ENCODE results near the gene CREB3L2.
"Not testable (repeated sequence)": the region's sequence is repeated elsewhere in the genome, so short reads cannot be mapped to it uniquely, and the experiment has no call there.

CREB3L2 gene

DNA sequence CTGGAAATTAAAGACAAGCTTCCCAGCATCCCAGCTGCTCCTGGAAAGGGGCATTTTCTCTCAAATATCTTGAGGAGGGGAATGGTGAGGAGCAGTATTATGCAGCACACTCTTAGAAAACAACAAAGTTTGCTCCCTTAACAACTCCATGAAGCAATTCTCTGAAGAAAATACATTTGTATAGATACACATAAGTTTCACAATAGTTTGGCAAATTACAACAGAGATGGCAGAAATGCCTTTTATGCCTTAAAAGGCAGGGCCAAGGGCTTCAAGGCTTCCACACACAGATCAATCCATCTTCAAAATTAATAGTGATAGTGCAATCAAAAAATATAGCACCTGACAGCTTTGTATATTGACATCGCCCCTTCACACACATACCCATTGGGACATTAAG is 167.3 kb downstream of the CREB3L2 start:
- H3K4me3 ChIP-seq (ENCODE audit: low read depth in 1 of 5, low read length in 5 of 5) = no peak overlapping the region
- H3K36me3 ChIP-seq (ENCODE audit: control insufficient read depth in 5 of 5, insufficient read depth in 5 of 5, low read length in 5 of 5) = no peaks in the 10 kb centered on the region
- H3K9ac ChIP-seq (ENCODE audit: low read length in 5 of 5) = no peak overlapping the region
- H3K4me1 ChIP-seq (ENCODE audit: control insufficient read depth in 5 of 5, insufficient read depth in 5 of 5, low read length in 5 of 5) = peaks cover 0 to 38% (median 22%) of the 10 kb centered on the region in 5 donors
- no peak overlapping the region for H3K27ac ChIP-seq (ENCODE audit: low read depth, low read length)
- no peaks in the 10 kb centered on the region for H3K27me3 ChIP-seq (ENCODE audit: control insufficient read depth in 5 of 5, insufficient read depth in 4 of 5, low read length in 5 of 5)
- H3K9me3 ChIP-seq (ENCODE audit: control insufficient read depth in 5 of 5, low read length in 5 of 5) = peaks cover 0 to 16% (median 15%) of the 10 kb centered on the region in 5 donors

DNA sequence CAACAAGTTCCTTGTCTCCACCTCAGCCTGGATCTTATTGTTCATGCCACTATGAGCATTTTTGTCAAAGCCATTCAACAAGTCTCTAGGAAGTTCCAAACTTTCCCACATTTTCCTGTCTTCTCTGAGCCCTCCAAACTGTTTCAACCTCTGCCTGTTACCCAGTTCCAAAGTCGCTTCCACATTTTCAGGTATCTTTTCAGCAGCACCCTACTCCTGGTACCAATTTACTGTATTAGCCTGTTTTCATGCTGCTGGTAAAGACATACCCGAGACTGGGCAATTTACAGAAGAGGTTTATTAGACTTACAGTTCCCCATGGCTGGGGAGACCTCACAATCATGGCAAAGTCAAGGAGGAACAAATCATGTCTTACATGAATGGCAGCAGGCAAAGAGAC is 168.9 kb downstream of the CREB3L2 start:
- H3K9ac ChIP-seq (ENCODE audit: low read length in 5 of 5); H3K36me3 ChIP-seq (ENCODE audit: control insufficient read depth in 5 of 5, insufficient read depth in 5 of 5, low read length in 5 of 5); H3K27ac ChIP-seq (ENCODE audit: low read depth, low read length); H3K4me3 ChIP-seq (ENCODE audit: low read depth in 1 of 5, low read length in 5 of 5); H3K27me3 ChIP-seq (ENCODE audit: control insufficient read depth in 5 of 5, insufficient read depth in 4 of 5, low read length in 5 of 5): not testable (repeated sequence)
- peaks cover 3 to 42% (median 22%) of the 10 kb centered on the region in 5 donors for H3K4me1 ChIP-seq (ENCODE audit: control insufficient read depth in 5 of 5, insufficient read depth in 5 of 5, low read length in 5 of 5)
- peaks cover 0 to 16% (median 15%) of the 10 kb centered on the region in 5 donors for H3K9me3 ChIP-seq (ENCODE audit: control insufficient read depth in 5 of 5, low read length in 5 of 5)

DNA sequence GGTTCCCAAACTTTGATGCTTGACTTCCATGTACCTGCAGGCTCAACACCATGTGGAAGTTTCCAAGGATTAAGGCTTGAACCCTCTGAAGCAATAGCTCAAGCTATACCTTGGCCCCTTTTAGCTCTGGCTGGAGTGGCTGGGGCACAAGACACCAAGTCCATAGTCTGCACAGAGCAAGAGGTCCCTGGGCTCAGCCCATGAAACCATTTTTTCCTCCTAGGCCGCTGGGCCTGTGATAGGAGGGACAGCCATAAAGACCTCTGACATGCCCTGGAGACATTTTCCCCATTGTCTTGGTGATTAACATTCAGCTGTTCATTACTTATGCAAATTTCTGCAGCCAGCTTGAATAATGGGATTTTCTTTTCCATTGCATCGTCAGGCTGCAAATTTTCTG is 169.5 kb downstream of the CREB3L2 start:
- Histone ChIP-seq H3K27me3 (ENCODE audit: control insufficient read depth in 5 of 5, insufficient read depth in 4 of 5, low read length in 5 of 5) (no peaks in the 10 kb centered on the region), H3K9me3 (ENCODE audit: control insufficient read depth in 5 of 5, low read length in 5 of 5) (peaks cover 0 to 16% (median 15%) of the 10 kb centered on the region in 5 donors), H3K27ac (ENCODE audit: low read depth, low read length) (no peak overlapping the region), H3K4me3 (ENCODE audit: low read depth in 1 of 5, low read length in 5 of 5) (no peak overlapping the region), H3K4me1 (ENCODE audit: control insufficient read depth in 5 of 5, insufficient read depth in 5 of 5, low read length in 5 of 5) (peaks cover 3 to 42% (median 22%) of the 10 kb centered on the region in 5 donors), H3K9ac (ENCODE audit: low read length in 5 of 5) (no peak overlapping the region), H3K36me3 (ENCODE audit: control insufficient read depth in 5 of 5, insufficient read depth in 5 of 5, low read length in 5 of 5) (no peaks in the 10 kb centered on the region)

DNA sequence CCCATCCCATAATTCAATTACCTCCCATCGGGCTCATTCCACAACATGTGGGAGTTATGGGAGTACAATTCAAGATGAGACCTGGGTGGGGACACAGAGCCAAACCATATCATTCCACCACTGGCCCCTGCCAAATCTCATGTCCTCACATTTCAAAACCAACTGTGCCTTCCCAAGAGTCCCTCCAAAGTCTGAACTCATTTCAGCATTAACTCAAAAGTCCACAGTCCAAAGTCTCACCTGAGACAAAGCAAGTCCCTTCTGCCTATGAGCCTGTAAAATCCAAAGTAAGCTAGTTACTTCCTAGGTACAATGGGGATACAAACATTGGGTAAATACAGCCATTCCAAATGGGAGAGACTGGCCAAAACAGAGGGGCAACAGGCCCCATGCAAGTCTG is 170.3 kb downstream of the CREB3L2 start:
- not testable (repeated sequence) for H3K27ac ChIP-seq (ENCODE audit: low read depth, low read length); H3K9ac ChIP-seq (ENCODE audit: low read length in 5 of 5); H3K36me3 ChIP-seq (ENCODE audit: control insufficient read depth in 5 of 5, insufficient read depth in 5 of 5, low read length in 5 of 5); H3K27me3 ChIP-seq (ENCODE audit: control insufficient read depth in 5 of 5, insufficient read depth in 4 of 5, low read length in 5 of 5); H3K4me3 ChIP-seq (ENCODE audit: low read depth in 1 of 5, low read length in 5 of 5)
- Histone ChIP-seq H3K9me3 (ENCODE audit: control insufficient read depth in 5 of 5, low read length in 5 of 5) (peaks cover 0 to 16% (median 15%) of the 10 kb centered on the region in 5 donors), H3K4me1 (ENCODE audit: control insufficient read depth in 5 of 5, insufficient read depth in 5 of 5, low read length in 5 of 5) (peaks cover 3 to 35% (median 20%) of the 10 kb centered on the region in 5 donors)

DNA sequence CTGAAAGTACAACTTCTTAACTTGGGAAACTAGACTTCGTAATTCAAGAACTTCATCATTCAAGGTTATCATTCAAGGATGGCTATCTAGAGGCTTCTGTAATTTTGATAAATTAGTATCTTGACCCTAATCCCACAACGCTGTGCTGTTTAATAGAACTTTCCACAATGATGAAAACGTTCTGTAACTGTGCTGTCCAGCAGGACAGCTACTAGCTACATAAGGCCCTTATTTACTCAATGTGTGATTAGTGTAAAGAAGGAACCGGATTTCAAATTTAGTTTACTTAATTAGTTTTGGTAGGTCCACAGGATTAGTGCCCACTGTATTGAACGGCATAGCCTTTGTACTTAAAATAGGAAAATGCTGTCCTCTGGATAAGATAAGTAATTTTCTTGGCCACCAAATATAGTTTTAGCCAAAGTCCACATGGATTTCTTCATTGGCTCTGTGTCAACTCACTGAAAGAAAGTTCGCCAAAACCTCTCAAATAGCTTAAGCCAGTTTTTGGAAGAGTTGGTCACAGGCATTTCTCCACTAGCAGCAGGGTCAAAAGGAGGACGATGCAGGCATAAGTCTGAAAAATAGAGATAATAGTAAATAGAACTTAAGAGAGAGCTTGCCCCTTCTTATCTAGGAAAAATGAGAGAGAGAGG is 172.4 kb downstream of the CREB3L2 start:
- Histone ChIP-seq H3K4me3 (ENCODE audit: low read depth in 1 of 5, low read length in 5 of 5) (no peak overlapping the region), H3K9ac (ENCODE audit: low read length in 5 of 5) (no peak overlapping the region), H3K27ac (ENCODE audit: low read depth, low read length) (no peak overlapping the region), H3K4me1 (ENCODE audit: control insufficient read depth in 5 of 5, insufficient read depth in 5 of 5, low read length in 5 of 5) (peaks cover 3 to 28% (median 20%) of the 10 kb centered on the region in 5 donors), H3K27me3 (ENCODE audit: control insufficient read depth in 5 of 5, insufficient read depth in 4 of 5, low read length in 5 of 5) (no peaks in the 10 kb centered on the region), H3K9me3 (ENCODE audit: control insufficient read depth in 5 of 5, low read length in 5 of 5) (peaks cover 0 to 16% (median 15%) of the 10 kb centered on the region in 5 donors), H3K36me3 (ENCODE audit: control insufficient read depth in 5 of 5, insufficient read depth in 5 of 5, low read length in 5 of 5) (no peaks in the 10 kb centered on the region)

DNA sequence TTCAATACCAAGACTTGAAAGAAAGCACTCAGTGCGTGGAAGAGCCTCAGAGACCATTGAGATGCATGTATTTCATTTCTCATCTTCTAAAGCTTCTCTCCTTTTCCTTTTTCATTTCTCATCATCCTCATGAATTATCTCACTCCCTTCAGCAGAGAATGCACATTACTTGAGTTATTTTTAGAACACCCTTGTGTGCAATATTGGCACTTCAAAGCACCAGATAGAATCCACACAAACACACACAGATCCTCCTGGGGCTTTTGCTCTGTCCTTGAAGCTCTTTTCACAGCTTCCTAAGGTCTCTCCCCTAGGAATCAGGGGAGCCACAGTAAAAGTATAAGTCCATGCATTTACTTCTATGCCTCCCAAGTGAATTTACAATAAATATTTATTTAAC is 173.4 kb downstream of the CREB3L2 start:
- Histone ChIP-seq H3K36me3 (ENCODE audit: control insufficient read depth in 5 of 5, insufficient read depth in 5 of 5, low read length in 5 of 5) (no peaks in the 10 kb centered on the region), H3K4me1 (ENCODE audit: control insufficient read depth in 5 of 5, insufficient read depth in 5 of 5, low read length in 5 of 5) (peaks cover 3 to 23% (median 20%) of the 10 kb centered on the region in 5 donors), H3K9ac (ENCODE audit: low read length in 5 of 5) (no peak overlapping the region), H3K9me3 (ENCODE audit: control insufficient read depth in 5 of 5, low read length in 5 of 5) (peaks cover 0 to 15% (median 12%) of the 10 kb centered on the region in 5 donors), H3K4me3 (ENCODE audit: low read depth in 1 of 5, low read length in 5 of 5) (no peak overlapping the region), H3K27ac (ENCODE audit: low read depth, low read length) (no peak overlapping the region), H3K27me3 (ENCODE audit: control insufficient read depth in 5 of 5, insufficient read depth in 4 of 5, low read length in 5 of 5) (no peaks in the 10 kb centered on the region)

DNA sequence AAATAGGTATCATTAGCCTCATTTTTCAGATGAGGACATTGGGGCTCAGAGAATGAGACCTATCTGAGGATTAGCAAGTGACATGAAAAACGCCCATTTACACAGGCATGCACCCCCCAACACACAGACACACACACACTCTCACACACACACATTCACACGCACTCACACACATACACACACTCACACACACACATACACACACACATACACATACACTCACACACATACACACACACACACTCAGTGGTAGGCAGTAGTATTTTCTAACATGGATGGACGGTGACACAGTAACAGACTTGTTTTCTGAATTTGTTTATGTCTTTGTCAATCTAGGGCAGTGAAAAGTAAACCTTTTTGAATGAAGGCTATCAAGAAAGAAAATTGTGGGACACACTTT is 176.4 kb downstream of the CREB3L2 start:
- Histone ChIP-seq H3K36me3 (ENCODE audit: control insufficient read depth in 5 of 5, insufficient read depth in 5 of 5, low read length in 5 of 5) (no peaks in the 10 kb centered on the region), H3K9ac (ENCODE audit: low read length in 5 of 5) (no peak overlapping the region)

More for the DNA sequence above, 176.4 kb downstream of the CREB3L2 start:
- Histone ChIP-seq H3K4me1 (ENCODE audit: control insufficient read depth in 5 of 5, insufficient read depth in 5 of 5, low read length in 5 of 5) (peaks cover 5 to 33% (median 26%) of the 10 kb centered on the region in 5 donors), H3K4me3 (ENCODE audit: low read depth in 1 of 5, low read length in 5 of 5) (no peak overlapping the region), H3K9me3 (ENCODE audit: control insufficient read depth in 5 of 5, low read length in 5 of 5) (no peaks in the 10 kb centered on the region), H3K27ac (ENCODE audit: low read depth, low read length) (no peak overlapping the region), H3K27me3 (ENCODE audit: control insufficient read depth in 5 of 5, insufficient read depth in 4 of 5, low read length in 5 of 5) (no peaks in the 10 kb centered on the region)
